Measurements from ENCODE around the gene EFNB3. TPM values are rescaled to one million over a fixed set of nuclear protein-coding genes. Genes with fewer than 3 reads are reported as not detected.

EFNB3 gene
- total RNA-seq, 2 donors from 2014 or later, result 0.42 to 0.82 TPM

- Histone ChIP-seq H3K36me3 (no peaks in the 10 kb centered on the region), H3K9ac (ENCODE audit: low read depth in 2 of 2, low read length in 2 of 2) (no peak overlapping the region), H3K4me1 (no peaks in the 10 kb centered on the region), H3K27ac (no peak overlapping the region), H3K4me3 (no peak overlapping the region), H3K9me3 (no peaks in the 10 kb centered on the region), H3K27me3 (peaks cover 18% of the 10 kb centered on the region)
- no peak for TF ChIP-seq CTCF (IDR thresholded peaks at IDR 0.05)
- intact Hi-C loops (cut with DNase I), result no loop called here
- DNase-seq, result no peak
These were observed 2.4 kb downstream of the EFNB3 start for GRCh38 chr17:7707446-7707845.

DNA sequence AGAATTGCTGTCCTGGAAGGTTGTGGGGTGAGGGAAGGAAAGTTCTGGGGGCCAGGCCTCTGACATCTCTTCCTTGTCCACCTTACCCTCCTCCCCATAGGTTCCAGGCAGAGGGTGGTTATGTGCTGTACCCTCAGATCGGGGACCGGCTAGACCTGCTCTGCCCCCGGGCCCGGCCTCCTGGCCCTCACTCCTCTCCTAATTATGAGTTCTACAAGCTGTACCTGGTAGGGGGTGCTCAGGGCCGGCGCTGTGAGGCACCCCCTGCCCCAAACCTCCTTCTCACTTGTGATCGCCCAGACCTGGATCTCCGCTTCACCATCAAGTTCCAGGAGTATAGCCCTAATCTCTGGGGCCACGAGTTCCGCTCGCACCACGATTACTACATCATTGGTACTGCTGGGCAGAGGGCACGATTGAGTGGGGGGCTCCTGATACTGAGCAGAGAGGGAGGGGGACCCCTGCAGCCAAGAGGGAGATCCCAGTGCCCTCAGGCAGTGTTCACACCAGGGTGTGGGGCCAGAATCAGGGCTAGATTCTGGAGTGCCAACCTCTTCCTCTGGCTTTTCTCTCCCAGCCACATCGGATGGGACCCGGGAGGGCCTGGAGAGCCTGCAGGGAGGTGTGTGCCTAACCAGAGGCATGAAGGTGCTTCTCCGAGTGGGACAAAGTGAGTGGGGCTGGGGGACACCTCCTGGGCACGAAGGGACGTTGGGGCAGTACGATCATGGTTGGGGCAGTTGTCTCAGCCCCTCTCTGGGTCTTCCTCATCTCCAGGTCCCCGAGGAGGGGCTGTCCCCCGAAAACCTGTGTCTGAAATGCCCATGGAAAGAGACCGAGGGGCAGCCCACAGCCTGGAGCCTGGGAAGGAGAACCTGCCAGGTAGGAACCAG is 3.1 kb downstream of the EFNB3 start:
- intact Hi-C loops (cut with DNase I), result no loop called here
- H3K4me1 ChIP-seq, result no peaks in the 10 kb centered on the region
- H3K9ac ChIP-seq (ENCODE audit: low read depth in 2 of 2, low read length in 2 of 2), result no peak overlapping the region
- TF ChIP-seq CTCF (IDR thresholded peaks at IDR 0.05), result no peak
- H3K27ac ChIP-seq, result no peak overlapping the region
- H3K4me3 ChIP-seq, result no peak overlapping the region
- peaks cover 18% of the 10 kb centered on the region for H3K27me3 ChIP-seq
- no peaks in the 10 kb centered on the region for H3K9me3 ChIP-seq
- no peak for DNase-seq
- H3K36me3 ChIP-seq, result no peaks in the 10 kb centered on the region

GRCh38 chr17:7709031-7709430 is 4.0 kb downstream of the EFNB3 start:
- no peak for DNase-seq
- peaks cover 24% of the 10 kb centered on the region for H3K27me3 ChIP-seq

GRCh38 chr17:7710301-7710700 is 5.3 kb downstream of the EFNB3 start:
- peaks cover 14% of the 10 kb centered on the region for H3K27me3 ChIP-seq
- intact Hi-C loops (cut with DNase I), result no loop called here
- H3K4me3 ChIP-seq, result no peak overlapping the region
- DNase-seq, result no peak
- H3K4me1 ChIP-seq, result no peaks in the 10 kb centered on the region
- TF ChIP-seq CTCF (IDR thresholded peaks at IDR 0.05), result no peak
- no peaks in the 10 kb centered on the region for H3K9me3 ChIP-seq
- H3K27ac ChIP-seq, result no peak overlapping the region
- H3K36me3 ChIP-seq, result no peaks in the 10 kb centered on the region
- H3K9ac ChIP-seq (ENCODE audit: low read depth in 2 of 2, low read length in 2 of 2), result no peak overlapping the region

More at GRCh38 chr17:7709031-7709430, 4.0 kb downstream of the EFNB3 start:
- H3K4me1 ChIP-seq, result no peaks in the 10 kb centered on the region
- H3K4me3 ChIP-seq, result no peak overlapping the region
- H3K9ac ChIP-seq (ENCODE audit: low read depth in 2 of 2, low read length in 2 of 2), result no peak overlapping the region
- no peaks in the 10 kb centered on the region for H3K36me3 ChIP-seq
- intact Hi-C loops (cut with DNase I), result no loop called here
- no peak overlapping the region for H3K27ac ChIP-seq
- H3K9me3 ChIP-seq, result no peaks in the 10 kb centered on the region
- no peak for TF ChIP-seq CTCF (IDR thresholded peaks at IDR 0.05)

DNA sequence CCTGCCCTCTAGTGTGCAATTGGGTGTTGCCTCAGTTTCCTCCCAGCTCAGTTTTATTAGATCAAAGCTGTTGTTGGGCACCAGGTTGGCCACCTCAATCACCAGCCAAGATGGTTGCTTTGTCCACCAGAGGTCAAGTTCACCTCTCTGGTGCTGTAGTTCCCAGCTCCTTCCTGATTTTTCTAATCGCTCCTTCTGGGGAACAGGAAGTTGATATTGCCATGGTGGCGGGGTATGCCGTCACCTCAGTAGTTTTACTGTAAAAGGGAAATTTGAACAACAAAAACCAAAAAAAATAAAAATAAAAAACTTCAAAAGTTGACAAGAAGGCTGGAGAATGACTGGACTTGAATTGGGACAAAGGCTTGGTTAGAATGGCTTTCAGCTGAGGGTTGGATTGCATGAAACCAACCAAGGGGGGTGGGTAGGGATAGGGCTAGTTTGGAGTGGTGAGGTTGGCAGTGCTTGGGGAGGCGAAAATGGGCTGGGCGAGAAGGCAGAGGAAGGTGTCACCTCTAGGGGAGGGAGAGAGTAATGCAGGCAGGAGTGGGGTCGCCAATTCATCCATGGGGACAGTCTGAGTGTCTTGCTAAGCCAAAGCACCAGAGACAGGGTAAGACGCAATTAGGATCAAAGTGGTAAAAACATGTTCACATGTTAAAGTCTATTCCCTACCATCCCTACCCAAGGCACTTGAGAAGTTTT is 6.2 kb downstream of the EFNB3 start:
- Histone ChIP-seq H3K27ac (no peak overlapping the region), H3K36me3 (no peaks in the 10 kb centered on the region), H3K9ac (ENCODE audit: low read depth in 2 of 2, low read length in 2 of 2) (no peak overlapping the region), H3K27me3 (peaks cover 6% of the 10 kb centered on the region), H3K4me3 (no peak overlapping the region), H3K9me3 (no peaks in the 10 kb centered on the region), H3K4me1 (no peaks in the 10 kb centered on the region)
- intact Hi-C loops (cut with DNase I), result no loop called here
- TF ChIP-seq CTCF (IDR thresholded peaks at IDR 0.05), result no peak
- DNase-seq, result no peak

All from colonic mucosa (tissue), 4 donors.